M059J (cell line): ENCODE measurements around the gene NDUFAF3. TPM values are rescaled to one million over a fixed set of nuclear protein-coding genes. Genes with fewer than 3 reads are reported as not detected.

ENCODE experiments used
- DNase-seq: peaks from one replicate; pipeline ENCODE4 v3.0.0-alpha.2; 2012; ENCODE audit warnings: low read depth
- total RNA-seq: library from RNA; depleted of rRNA; stranded (reverse); fragments of >200 nt; shearing (Covaris generic); gene quantifications from 2 replicates; pipeline ENCODE4 v1.2.3, GENCODE V29; 2014

NDUFAF3 gene
- total RNA-seq, 1 experiment from 2014 or later = 174 TPM

DNA sequence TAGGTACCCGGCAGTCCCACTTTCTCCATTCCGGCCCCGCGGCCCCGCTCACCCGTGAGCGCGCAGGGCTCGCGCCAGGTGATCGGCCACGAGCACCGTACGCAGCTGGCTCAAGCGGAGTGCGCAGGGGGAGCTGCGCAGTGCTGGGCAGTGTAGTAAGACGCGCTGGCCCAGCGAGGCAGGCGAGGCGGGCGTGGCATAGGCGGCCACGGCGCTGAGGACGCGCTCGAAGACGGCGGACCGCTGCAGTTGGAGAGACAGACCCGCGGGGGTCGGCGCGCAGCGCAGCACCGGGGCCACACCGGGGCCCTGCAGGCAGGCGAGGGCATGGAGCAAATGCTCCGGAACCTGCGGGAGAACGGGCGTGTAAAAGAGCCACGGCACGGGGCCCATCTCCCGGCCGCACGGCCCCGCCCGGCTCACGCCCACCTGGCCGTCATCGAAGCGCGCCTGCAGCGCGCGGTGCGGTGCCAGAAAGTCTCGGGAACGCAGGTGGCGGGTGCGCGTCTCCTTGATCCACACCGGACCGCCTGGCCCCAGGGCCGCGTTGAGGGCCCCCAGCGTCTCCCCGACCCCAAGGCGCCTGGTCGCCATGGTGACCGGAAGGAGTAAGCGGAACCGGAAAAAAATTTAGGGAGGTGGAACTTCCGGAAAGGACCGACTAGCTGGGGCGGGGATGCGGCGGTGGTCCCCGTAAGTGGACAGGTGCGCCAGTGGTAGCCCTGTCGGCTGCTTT, 3.8 kb upstream of the NDUFAF3 start, which contains the start of gene DALRD3:
Gene DALRD3, minus strand, starts transcription at position 610 of the 736 bp plus-strand sequence. Its CDS starts 16 bp downstream, at position 594.
- DNase-seq = peak; percentile 70

DNA sequence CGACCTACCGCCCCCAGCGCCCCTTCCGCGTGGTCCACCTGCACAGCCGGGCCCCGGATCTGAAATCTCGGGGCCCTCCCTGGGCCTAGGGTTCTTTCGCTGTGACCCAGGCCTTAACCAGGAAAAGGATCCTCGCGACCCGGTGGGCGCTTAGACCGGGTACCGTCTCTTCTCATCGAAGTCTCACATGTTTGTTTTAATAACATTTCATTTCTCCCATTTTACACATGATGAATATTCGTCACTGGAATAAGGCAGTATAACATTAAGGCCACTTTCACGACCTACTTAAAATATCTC, 3.3 kb upstream of the NDUFAF3 start:
- no peak for DNase-seq

GRCh38 chr3:49019941-49020329, 2.0 kb upstream of the NDUFAF3 start:
- peak; percentile 13 for DNase-seq

GRCh38 chr3:49020330-49021212, 1.4 kb upstream of the NDUFAF3 start:
- DNase-seq = peak; percentile 27

DNA sequence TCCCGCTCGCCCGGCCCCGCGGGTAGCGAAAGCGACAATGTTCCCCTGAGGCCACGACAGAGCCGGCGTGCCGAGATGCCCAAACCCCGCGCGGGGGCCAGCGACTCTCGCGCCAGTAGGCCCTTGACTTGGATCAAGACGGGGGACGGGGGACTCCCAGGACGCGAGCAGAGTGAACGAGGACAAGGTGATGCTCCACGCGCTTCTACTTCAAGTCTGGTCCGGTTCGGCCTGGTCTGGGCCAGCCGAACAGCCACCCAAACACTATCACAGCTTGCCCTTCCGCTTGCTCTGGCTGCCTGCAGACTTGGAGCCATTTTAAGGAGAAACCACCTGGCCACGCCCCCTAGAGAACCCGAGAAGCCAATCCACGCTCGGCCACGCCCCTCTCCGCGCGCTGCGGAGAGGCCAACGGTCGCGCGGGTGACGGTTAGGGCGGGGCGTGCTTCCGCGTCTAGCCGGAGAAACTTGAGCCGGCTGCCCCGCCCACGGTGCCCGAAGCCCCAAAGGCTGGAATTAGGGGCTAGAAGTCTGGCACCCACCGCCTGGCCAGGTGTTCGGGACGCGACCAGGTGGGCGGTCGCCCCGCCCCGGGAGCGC, 608 bp upstream of the NDUFAF3 start:
- DNase-seq = peak; percentile 95

DNA sequence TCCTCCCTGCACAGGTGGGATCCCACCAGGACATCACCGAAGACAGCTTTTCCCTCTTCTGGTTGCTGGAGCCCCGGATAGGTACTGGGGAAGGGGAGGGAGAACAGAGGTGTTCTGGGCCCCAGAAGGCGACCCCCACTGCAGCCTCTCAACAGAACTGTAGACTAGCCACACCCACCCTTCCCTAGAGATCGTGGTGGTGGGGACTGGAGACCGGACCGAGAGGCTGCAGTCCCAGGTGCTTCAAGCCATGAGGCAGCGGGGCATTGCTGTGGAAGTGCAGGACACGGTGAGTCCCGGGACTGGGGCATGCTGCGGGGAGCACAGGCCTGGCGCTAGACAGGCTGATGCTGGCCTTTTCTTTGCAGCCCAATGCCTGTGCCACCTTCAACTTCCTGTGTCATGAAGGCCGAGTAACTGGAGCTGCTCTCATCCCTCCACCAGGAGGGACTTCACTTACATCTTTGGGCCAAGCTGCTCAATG, 809 bp downstream of the NDUFAF3 start:
- peak; percentile 25 for DNase-seq

DNA sequence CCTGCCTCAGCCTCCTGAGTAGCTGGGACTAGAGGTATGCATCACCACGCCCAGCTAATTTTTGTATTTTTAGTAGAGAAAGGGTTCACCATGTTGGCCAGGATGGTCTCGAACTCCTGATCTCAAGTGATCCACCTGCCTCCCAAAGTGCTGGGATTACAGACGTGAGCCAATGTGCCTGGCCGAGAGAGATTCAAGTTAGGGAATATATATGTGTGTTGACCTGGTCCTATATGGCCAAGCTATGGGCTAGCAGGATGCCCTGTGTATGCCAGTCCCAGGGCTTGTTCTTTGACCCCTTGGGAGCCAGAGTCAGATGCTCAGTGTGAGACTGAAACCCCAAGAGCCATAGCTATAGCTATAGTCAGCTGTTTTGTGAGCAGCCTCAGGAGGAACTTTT, 1.9 kb downstream of the NDUFAF3 start:
- DNase-seq = no peak

DNA sequence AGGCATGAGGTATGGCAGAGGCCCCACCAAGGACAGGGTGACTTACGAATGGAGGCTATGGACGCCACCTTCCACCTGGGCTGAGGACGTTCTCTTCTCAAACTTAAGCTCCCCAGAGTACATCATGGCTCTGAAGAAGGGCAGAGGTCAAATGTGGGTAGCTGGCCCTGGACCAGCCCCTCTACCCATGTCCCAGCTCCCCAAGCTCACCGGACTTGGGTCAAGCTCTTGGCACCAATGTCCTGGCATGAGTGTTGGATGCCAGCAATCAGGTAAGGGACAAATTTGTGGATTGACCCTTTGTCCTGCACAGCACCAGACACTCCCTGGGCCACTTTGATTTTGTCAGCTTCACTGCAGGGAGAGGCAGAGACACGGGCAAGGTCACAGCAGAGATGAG, 2.5 kb downstream of the NDUFAF3 start:
- no peak for DNase-seq

GRCh38 chr3:49025005-49025792, 3.3 kb downstream of the NDUFAF3 start:
- DNase-seq = no peak

GRCh38 chr3:49025793-49026520, 4.0 kb downstream of the NDUFAF3 start:
- no peak for DNase-seq

GRCh38 chr3:49026536-49026935, 4.6 kb downstream of the NDUFAF3 start:
- DNase-seq = no peak

- no peak for DNase-seq
Measured at GRCh38 chr3:49027634-49028033, 5.7 kb downstream of the NDUFAF3 start.

DNA sequence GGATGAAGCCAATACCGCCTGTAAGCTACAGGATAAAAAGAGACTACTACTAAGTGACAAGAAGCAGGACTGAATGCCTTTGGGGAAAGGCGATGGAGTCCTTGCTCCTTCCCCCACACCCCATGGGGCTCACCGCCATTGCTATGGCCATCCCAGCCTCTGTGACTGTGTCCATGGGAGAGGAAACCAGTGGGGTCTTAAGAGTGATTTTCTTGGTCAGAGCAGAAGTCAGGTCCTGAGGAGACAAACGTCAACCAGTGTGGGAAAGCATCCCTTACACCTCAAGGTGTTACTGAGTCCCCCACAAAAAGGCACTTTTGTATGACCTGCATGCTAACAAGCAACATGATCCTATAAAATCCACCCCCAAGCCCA, 6.4 kb downstream of the NDUFAF3 start:
- no peak for DNase-seq

DNA sequence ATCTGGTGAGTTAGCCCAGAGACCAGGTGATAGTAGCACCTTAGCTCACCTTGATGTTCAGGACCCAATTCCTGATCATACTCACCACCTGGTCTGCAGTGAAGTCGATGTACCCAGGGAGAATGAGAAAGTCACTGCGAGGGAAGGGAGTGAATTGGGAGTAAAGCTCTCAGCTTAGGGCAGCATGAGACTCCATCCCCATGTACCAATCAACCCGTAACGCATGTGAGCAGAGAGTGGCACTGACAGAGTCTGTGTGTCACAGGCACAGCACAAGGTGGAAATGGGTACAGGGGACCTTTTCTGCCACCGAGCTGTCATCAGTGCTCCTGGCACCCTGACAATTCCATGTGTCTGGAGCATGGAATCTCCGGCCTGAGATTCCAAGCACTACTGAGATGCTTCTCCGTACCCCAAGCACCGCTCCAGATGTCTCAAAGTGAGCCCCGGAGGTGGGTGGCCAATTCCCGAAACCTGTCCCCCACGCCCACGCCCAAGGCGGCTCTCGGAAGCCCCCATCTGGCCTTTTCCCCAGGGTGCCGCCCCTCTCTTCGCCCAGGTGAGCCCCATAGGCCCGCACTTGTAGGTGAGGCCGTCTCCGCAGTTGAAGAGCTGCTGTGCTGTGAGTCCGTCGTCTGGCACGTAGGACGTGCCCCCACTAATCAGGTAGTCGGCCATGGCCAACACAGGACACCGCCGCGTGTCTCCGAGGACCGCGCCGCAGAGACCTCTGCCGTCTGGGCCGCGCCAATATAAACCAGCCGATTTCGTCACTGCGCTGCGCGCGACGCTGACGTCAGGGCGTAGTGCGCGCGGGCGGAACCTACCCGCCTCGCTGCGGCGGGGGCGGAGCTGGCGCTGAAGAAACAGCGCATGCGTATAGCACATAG, 7.0 kb downstream of the NDUFAF3 start, which contains the start of gene IMPDH2:
Gene IMPDH2, minus strand, starts transcription at position 726 of the 890 bp plus-strand sequence. Its CDS starts 48 bp downstream, at position 678.
- DNase-seq = peak; percentile 81

DNA sequence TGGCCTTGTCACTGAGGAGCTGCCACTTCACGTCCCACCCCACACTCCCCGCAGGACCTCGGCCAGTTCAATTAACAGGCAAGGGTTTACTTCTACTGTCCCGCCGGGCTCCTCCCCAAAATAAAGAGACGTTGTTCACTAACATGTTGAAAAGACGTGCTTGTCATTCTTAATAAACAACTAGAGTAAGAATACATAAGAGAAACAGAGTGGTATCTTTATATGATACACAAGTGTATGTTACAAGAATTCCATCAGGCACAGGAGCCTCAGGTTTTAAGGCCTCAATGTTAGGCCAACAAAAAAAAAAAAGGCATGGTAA, 7.6 kb downstream of the NDUFAF3 start:
- DNase-seq = no peak

GRCh38 chr3:49030321-49030720, 8.4 kb downstream of the NDUFAF3 start:
- no peak for DNase-seq

DNA sequence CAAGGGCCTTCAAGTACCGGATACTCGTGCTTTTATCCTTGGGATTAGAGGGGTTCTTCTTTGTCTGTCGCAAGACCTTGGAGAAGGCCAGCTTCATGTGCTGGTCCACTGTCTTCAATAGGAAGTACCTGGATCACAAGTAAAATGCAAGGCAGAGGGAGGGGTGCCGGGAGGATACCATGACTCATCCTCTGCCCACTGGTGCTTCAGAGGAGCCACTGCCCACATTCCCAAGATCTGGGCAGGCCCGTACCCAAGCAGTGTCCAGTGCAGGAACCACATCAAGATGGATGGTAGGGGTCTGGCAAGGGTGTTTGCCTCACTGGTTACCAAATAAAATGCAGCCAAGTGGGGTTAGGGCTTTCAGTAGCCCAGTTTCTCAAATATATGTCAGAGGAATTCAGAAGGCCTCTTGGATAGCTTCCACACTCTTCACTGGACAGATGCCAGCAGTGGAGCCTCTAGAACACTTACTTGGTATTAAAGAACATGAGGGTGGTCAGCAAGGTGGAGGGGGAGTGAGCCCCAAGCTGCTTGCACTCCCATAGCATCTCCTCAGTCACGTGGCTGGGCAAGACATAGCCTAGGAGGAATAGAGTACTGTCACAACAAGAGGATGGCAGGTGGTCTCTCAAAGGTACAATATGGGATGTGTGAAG, 10.9 kb downstream of the NDUFAF3 start:
- DNase-seq = no peak

DNA sequence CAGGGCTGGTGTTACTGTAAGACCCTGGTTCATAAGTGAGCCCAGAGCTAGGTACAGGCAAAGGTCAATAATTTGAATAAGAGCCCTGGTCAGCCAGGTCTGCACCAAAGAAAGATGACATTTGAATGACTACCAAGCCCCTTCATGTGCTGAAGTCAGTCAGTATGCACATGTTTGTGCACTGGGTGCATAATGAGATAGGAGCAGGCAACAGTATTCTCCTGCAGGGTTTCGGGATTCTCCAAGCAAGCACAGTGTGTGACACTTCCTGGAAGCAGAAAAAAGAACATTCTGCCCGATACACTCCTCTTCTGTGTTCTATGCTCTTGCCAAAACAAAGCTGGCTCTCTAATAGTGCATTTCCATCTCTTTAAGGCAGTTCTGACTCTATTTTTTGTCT, 12.7 kb downstream of the NDUFAF3 start:
- no peak for DNase-seq

DNA sequence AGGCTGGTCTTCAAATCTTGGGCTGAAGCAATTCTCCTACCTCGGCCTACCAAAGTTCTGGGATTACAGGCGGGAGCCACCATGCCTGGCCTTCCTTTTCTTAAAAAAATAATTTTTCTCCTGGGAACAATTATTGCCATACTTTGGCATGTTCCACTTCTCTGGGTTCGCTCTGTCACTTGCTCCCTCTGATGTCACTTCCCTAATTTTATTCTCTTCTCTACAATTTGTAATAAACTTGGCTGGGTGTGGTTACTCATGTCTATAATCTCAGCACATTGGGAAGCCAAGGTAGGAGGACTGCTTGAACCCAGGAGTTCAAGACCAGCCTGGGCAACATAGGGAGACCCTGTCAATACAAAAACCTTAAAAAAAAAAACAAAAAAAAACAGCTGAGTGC, 13.4 kb downstream of the NDUFAF3 start:
- no peak for DNase-seq

GRCh38 chr3:49053543-49053942, 31.6 kb downstream of the NDUFAF3 start:
- DNase-seq = no peak
